ENCODE measurements around the gene FBXW7.

DNA sequence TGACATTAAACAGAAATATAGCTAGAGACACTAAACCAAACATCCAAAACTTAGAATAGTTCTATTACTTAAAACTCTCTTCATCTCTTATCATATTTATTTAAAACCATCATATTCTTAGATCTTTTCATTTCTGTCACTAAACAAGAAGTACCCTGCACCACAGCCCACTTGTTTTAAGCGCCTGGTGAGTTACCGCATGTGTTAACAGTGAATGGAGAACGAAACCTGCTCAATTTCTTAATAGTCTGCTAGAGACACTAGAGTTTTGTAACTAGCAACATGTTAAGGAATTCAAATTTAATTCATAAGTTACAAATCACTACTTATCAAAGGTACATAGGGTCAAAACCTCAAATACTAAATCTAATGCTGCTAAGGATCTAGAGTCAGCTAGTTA, 111.5 kb downstream of the FBXW7 start:
- no peak for TF ChIP-seq CTCF (tag by site-specific recombination; IDR thresholded peaks at IDR 0.05)
- TF ChIP-seq ZNF776 (tag by site-specific recombination; IDR thresholded peaks at IDR 0.05; ENCODE audit: borderline replicate concordance) = no peak
- TF ChIP-seq, protein P1, sequence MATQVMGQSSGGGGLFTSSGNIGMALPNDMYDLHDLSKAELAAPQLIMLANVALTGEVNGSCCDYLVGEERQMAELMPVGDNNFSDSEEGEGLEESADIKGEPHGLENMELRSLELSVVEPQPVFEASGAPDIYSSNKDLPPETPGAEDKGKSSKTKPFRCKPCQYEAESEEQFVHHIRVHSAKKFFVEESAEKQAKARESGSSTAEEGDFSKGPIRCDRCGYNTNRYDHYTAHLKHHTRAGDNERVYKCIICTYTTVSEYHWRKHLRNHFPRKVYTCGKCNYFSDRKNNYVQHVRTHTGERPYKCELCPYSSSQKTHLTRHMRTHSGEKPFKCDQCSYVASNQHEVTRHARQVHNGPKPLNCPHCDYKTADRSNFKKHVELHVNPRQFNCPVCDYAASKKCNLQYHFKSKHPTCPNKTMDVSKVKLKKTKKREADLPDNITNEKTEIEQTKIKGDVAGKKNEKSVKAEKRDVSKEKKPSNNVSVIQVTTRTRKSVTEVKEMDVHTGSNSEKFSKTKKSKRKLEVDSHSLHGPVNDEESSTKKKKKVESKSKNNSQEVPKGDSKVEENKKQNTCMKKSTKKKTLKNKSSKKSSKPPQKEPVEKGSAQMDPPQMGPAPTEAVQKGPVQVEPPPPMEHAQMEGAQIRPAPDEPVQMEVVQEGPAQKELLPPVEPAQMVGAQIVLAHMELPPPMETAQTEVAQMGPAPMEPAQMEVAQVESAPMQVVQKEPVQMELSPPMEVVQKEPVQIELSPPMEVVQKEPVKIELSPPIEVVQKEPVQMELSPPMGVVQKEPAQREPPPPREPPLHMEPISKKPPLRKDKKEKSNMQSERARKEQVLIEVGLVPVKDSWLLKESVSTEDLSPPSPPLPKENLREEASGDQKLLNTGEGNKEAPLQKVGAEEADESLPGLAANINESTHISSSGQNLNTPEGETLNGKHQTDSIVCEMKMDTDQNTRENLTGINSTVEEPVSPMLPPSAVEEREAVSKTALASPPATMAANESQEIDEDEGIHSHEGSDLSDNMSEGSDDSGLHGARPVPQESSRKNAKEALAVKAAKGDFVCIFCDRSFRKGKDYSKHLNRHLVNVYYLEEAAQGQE (tag by site-specific recombination; IDR thresholded peaks at IDR 0.05) = no peak
- no peak for TF ChIP-seq IKZF3 (tag by site-specific recombination; IDR thresholded peaks at IDR 0.05)
- no peak for TF ChIP-seq ZNF747 (tag by site-specific recombination; IDR thresholded peaks at IDR 0.05)
